Measurements from ENCODE around the gene PGAP2. TPM values are rescaled to one million over a fixed set of nuclear protein-coding genes. Genes with fewer than 3 reads are reported as not detected.
"Not testable (repeated sequence)": the region's sequence is repeated elsewhere in the genome, so short reads cannot be mapped to it uniquely, and the experiment has no call there.

PGAP2 gene
- total and polyA plus RNA-seq, 2 of the 4 experiments (the other 2 are of a cell fraction) = 10.6 to 31.3 TPM

DNA sequence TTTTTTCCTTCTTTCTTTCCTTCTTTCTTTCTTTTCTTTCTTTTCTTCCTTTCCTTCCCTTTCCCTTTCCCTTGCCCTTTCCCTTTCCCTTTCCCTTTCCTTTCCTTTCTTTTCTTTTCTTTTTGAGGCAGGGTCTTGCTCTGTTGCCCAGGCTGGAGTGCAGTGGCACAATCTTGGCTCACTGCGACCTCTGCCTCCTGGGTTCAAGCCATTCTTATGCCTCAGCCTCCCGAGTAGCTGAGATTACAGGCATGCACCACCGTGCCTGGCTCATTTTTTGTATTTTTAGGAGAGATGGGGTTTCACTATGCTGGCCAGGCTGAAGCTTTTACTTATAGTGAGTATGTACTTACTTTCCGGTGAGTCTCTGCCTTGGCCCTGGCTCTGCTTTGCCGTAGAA is 6.5 kb downstream of the PGAP2 start:
- H2BK20ac ChIP-seq (ENCODE audit: low read depth, low read length); H3K14ac ChIP-seq (replicated peaks; ENCODE audit: low read depth, low read length); H3K4me1 ChIP-seq (ENCODE audit: control insufficient read depth, insufficient read depth, low read length); ATAC-seq (ENCODE audit: low read depth); POLR2A ChIA-PET (ENCODE audit: unreplicated experiment); DNase-seq; H3K79me1 ChIP-seq (ENCODE audit: low read depth in 1 of 2, low read length in 2 of 2); H3K4me3 ChIP-seq (ENCODE audit: insufficient read depth, low read depth, low read length); H3K9ac ChIP-seq (ENCODE audit: low read depth, low read length); H4K20me1 ChIP-seq (ENCODE audit: insufficient read depth, low read length); H2BK120ac ChIP-seq (ENCODE audit: low read depth, low read length); H4K5ac ChIP-seq (ENCODE audit: low read depth, low read length); H4K91ac ChIP-seq (ENCODE audit: insufficient read depth, low read depth, low read length); H3K27me3 ChIP-seq (ENCODE audit: control insufficient read depth, insufficient read depth, low read length); BruUV-seq (replicated peaks); H3K56ac ChIP-seq (ENCODE audit: extremely low read depth, insufficient read depth, low read length); H3K18ac ChIP-seq (ENCODE audit: low read depth, low read length); intact Hi-C loops (cut with micrococcal nuclease); H3K4ac ChIP-seq (ENCODE audit: low read depth, low read length); H2BK5ac ChIP-seq (ENCODE audit: low read depth, low read length, poor library complexity, severe bottlenecking); H2BK15ac ChIP-seq (ENCODE audit: low read depth, low read length); H4K8ac ChIP-seq (ENCODE audit: low read depth in 2 of 2, low read length in 2 of 2); in situ Hi-C loops (cut with MboI; ENCODE audit: low sequenced_read_pairs); H2AFZ ChIP-seq (replicated peaks; ENCODE audit: low read length, poor library complexity); H3K4me2 ChIP-seq (ENCODE audit: low read depth, low read length); dilution Hi-C loops (cut with HindIII; ENCODE audit: low sequenced_read_pairs, unreplicated experiment); H3K36me3 ChIP-seq (ENCODE audit: control insufficient read depth, insufficient read depth, low read length); H3K9me3 ChIP-seq (ENCODE audit: control insufficient read depth, insufficient read depth, low read length); H2AK9ac ChIP-seq (replicated peaks; ENCODE audit: low read depth, low read length, poor library complexity); H3K23ac ChIP-seq (ENCODE audit: low read depth, low read length); H3K9me1 ChIP-seq (ENCODE audit: insufficient read depth, low read length); H2AK5ac ChIP-seq (ENCODE audit: low read depth, low read length); H3K27ac ChIP-seq (ENCODE audit: insufficient read depth, low read length): not testable (repeated sequence)
- WGBS, 2 experiments (ENCODE audit: extremely low coverage in 2 of 2, insufficient read length in 1 of 2) = 100% methylated on average over 2 of the region's 5 CpGs; no CpG with 5 or more reads in 1 of the 2 experiments
- CTCF ChIA-PET = interaction anchor here (1.8 kb wide), 1 partner anchor 33 kb away, joined by 3 read pairs; no protein-coding TSS in a partner anchor
